ENCODE results near the gene RNF180.

GRCh38 chr5:64364426-64364825 lies 198.8 kb downstream of the RNF180 start:
- no peak for TF ChIP-seq CTCF (conservative IDR thresholded peaks at IDR 0.05; ENCODE audit: low read length)
- no peak for TF ChIP-seq EZH2phosphoT487 (IDR thresholded peaks at IDR 0.05; ENCODE audit: borderline replicate concordance)

Data from Loucy (cell line).